ENCODE data around the gene BST1.

BST1 gene

DNA sequence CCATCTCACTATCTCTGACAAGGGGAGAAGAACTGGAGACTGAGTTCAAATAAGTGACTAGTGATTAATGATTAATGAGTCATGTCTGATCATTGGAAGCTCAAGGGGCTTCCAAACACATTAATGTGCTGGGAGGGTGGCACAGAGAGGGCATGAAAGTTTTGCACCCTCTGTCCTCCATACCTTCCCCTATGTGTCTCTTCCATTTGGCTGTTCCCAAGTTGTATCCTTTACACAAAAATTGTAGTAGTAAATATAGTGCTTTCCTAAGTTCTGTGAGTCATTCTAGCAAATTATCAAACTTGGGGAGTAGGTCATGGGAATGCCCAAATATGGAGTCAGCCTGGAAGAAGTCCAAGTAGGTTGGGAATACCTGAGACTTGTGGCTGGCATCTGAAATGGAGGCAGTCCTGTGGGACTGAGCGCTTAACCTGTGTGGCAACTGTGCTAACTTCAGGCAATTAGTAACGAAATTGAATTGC is 25.3 kb upstream of the BST1 start:
- no peak for DNase-seq

DNA sequence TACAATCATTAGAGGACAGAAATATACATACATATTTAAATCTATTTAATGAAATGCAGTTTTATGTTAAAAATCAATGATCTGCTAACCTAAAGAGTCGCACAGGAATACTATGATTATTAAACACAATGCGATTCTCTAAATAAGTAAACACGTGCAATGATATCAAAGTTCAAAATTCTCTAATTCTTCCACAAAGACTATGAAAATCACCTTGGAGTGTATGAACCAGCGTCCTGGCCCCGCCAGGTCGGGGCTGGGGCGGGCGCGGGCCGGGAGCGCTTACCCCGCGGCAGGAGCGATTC is 21.8 kb upstream of the BST1 start:
- no peak for DNase-seq

DNA sequence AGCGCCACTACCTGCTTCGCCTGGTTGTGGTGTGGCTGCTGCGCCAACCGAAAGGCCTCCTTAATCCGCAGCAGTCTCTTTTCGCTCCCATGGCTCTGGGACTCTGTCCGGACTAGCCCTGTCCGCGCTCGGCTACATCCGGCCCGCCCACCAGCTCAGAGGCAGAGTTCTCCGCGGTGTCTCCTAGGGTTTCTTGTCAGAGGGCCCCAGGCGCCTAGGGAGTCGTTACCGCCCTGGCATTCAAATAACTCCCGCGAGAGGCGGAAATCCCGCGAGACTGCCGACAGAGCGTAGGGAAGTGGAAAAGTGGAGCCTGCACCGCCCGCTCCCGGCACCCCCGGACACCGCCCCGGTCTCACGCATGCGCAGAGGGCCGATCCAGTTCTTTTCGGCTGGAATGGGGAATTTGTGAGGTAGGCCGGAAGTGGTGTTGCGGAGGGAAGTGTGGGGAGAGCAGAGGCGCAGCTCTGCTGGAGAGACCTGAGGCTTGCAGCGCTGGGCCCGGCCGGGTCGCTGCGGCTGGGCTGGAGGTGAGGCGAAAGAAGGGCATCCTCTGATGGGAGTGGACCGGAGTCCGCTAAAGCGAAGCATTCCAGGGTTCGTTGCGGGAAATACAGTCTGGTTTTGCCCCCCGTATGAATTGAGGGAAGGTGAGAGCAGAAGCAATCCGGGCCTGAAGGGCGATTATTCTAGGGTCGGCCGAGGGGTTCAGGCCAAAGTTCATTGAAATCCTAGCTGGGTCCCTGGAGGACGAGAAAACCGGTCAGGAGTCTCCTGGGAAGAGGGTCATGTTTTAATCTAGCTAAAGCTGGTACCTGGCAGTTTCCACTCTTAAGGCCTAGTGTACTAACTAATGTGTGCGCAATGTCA is 21.3 kb upstream of the BST1 start, which contains the start of gene FAM200B:
FAM200B (plus strand) TSS at position 456 of the 870 bp plus-strand sequence. CDS start 5,151 bp downstream, outside the sequence.
- peak; percentile 87 for DNase-seq

DNA sequence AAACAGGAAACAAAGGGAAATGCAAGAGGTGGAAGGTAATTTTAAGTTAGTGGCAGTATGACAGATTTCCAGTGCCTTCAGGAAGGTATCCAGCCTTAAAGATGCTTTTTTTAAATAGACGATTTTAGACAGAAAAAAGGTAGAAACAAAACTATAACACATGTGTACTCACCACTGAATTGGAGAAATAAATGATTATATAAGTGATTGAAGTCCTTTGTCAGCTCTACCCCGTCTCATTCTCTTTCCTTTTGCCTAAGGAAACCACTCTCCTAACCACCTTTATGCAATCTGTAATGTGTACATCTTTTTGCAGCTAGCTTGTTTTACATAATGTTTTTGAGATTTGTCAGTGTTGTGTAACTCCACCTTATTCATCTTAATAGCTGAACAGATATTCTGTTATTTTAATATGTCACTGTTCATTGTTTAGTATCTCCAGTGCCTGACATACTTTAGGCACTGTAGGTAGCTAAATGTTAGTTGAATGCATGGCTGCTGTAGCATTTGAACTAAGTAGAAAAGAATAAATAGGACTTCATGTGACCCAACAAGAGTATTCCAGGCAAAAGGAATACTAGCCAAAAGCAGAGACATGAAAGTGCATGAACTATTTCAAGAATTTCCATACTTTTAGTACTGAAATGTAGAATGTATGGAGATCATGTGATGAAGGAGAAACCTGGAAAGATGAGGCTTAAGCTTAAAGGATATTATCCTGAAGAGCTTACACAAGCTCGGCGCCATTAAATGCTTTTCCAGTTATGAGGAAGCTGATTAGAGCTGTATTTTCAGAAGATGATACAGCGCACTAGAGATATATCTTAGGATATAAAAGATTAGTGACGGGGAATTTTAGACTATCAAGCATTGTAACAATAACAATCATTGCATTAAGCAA is 20.4 kb upstream of the BST1 start:
- DNase-seq, result no peak

DNA sequence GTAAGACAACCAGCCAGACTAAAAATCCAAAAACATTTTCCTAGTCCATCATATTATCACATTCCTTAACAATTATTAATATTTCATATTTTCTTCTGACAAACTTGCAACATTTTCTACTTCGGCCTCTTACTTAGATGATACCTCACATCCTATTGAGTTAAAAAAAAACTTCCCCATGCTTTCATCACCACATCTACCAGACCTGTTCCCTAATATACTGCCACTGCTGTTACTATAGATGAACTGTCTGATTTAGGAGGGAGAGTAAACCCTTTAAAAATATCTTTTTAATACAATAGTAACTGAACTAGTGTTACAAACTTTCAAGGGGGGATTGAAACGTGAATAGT is 19.7 kb upstream of the BST1 start:
- DNase-seq, result no peak

DNA sequence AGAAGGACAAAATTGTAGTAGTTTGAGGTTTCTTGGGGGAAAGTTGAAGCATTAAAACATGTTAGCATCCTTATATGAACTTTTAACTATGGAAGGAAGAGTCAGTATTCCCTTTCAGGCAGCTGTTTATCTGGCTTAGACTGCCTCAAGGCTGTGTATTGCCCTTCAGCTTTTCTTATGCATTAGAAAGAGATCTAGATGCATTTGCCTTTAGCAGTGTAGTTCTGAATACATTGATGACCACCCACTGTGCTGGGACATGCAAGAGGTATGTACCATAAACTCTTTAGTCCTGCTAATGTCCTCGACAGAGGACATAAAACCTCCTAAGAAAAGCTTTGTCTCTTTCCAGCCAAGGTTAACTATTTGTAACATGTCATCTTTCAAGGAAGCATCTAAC is 18.4 kb upstream of the BST1 start:
- no peak for DNase-seq

DNA sequence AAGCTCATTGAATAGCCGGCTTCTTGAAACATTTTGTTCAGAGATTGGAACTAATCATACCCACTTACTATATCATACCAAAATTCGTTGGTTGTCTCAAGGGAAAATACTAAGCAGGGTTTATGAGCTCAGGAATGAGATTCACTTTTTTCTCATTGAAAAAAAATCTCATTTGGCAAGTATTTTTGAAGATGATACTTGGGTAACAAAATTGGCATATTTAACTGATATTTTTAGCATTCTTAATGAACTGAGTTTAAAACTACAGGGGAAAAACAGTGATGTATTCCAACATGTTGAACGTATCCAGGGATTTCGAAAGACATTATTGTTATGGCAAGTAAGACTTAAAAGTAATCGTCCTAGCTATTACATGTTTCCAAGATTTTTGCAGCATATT is 14.8 kb upstream of the BST1 start:
- no peak for DNase-seq

DNA sequence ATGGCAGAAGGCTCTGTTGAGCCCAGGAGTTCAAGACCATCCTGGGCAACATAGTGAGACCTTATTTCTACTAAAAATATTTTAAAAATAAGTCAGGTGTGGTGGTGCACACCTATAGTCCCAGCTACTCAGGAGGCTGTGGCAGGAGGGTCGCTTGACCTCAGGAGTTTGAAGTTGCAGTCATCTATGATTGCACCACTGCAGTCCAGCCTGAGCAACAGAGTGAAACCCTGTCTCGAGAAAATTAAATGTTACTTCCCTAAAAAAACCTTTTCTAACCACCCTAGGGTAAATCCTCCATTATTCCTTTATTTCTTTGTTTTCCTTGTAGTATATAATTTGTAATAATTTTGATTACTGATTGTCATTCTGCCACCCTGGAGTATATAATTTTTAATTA is 13.3 kb upstream of the BST1 start:
- DNase-seq, result no peak

DNA sequence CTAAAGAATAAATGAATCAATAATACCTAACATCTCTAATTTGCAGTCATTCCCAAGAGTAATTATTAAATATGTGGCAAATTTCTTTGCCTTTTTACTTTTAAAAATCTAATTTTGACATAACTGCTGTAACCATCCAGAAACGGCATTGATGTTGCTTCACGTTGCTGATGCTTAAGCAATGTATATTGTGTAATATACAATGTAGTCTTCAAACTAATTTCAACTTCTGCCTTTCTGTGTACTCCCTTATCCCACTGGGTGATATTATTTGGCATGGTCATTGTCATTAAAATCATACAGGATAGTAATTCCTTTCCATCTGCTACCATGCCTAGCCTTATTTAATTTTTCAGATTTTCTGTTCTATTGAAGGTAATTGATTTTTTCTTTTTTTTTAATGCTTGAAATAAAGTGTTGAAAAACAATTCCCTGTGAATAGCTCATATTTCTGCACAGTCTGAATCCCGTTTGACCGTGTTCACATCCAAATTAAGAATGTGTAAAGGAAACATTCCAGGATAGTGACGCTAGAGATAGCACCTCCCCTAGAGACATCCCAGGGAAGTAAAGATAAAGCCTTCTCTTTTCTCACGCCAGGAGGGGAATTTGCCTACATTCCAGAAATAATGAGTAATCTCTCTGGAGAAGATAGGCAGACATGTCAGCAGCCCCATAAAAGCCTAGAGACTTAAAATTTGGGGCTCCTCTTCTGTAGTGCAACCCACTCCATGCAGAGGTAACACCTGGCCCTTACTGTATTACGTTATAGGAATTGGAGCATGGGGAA is 12.7 kb upstream of the BST1 start:
- DNase-seq, result no peak

DNA sequence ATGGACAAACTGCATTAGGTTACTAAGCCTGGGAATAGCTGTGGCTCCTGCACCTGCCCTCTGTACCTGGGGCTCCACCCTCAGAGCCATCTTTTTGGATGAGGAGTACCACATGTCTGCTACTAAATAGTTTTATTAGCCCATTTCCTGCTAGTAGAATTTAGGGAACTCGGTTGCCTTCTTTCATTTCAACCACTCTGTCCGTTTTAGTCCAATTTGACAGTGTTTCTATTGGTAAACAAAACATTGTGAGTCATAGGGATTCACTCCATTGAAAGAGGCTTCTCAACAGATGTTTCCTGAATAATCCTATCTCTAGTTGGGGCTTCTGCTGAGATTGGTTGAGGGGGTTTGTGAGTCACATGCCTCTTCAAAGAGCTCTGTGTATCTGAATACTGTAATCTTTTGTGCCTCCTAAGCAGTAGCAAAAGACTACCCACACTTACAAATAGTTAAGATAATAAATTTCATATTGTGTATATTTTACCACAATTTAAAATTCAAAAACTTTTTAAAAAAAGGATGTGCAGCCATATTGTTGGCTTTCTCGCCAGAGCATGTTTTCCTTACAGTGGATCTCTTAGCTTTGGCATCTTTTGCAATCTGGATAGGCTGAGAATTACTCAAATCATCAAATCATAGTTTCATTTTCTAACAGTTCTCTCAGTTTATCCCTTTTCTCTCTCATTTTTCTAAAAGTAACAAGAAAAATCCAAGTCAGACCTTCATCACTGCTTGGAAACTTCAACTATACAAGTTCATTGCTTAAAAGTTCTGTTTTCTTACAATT is 11.3 kb upstream of the BST1 start:
- no peak for DNase-seq

DNA sequence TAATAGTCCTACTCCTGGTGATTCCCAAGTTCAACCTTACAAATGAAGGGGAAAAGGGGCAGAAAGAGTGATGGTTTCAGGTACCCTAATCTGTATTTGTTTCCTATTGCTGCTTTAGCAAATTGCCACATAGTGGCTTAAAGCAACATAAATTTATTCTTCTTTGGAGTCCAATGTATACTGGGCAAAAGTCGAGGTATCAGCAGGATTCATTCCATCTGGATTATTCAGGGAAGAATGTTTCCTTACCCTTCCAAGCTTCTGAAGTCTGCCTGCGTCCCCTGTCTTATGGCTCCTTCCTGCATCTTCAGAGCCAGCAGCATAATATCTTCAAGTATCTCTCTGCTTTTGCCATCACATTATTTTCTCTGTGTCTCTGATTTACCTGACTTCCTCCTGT is 10.3 kb upstream of the BST1 start:
- DNase-seq, result no peak

DNA sequence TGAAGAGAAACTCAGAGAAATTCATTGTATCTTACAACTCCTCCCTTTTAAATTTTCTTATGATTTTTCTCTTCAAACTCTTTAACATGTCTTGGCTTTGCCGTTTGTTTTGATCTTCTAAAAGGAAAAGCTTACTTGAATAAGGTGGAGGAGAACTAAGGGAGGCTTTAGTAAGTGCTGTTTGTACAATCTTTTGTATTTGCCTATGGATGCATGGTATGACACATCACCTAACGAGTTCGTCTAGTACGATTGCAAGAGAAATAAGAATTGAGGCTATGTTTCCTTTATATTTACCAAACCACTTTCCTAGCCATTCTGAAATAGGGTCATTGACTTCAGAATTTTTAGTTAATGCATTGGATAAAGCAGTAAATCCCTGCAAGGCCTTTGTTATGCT is 8.4 kb upstream of the BST1 start:
- DNase-seq, result no peak

DNA sequence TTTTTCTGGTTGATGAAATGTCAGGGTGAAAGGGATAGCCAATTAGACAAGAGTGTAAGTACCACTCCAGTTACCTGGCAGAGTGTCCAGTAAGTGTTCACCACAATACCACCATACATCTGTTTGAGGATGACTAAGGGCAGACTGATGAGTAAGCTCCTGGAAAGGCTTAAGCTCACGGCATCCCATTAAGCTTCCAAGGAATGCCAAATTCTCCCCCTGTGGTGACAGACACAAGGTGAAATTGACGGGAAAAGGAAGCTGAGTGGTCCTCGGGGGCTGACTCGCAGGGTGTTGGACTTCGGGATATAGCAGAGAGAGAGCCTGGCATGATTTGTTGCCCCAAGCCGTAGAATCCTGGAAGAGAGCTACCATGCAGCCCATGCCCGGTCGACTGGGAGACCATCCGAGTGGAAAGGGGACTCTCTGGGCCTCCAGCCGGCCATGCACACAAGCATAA is 7.6 kb upstream of the BST1 start:
- DNase-seq, result no peak

DNA sequence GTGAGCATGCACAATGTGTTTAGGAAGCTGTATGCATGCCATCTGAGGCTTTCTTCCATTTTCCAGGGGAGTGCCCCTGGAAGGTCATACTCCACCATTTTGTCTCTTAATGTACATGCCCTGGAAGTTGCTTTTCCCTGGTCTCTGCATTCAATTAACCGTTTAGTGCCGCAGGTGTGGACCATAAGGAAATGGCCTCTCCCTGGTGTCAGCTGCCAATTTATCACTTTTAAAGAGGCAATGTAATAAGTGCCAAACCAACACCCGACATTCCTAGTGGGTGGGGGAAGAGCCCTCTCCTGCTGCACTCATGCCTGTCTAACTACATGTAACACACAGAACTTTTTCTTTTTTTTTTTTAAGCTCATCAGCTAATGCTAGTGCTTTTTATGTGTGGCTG is 7.1 kb upstream of the BST1 start:
- DNase-seq, result no peak

DNA sequence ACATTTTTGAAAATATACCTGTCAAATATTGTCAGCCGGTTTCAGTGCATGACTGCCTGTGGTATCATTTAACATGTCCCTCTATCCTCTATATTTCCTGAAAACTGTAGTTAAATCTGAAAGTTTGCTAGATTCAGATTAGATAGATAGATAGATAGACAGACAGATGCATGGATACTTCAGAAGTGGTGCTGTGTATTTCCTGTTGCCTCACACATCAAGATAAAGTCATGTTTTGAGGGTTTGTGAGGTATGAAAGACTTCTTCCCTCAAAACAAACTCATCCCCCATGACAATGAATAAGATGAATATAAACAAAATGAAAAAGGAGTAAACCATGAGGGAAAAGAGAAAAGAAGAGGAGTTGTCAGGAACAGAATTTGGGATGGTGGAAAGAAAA is 6.0 kb upstream of the BST1 start:
- no peak for DNase-seq

DNA sequence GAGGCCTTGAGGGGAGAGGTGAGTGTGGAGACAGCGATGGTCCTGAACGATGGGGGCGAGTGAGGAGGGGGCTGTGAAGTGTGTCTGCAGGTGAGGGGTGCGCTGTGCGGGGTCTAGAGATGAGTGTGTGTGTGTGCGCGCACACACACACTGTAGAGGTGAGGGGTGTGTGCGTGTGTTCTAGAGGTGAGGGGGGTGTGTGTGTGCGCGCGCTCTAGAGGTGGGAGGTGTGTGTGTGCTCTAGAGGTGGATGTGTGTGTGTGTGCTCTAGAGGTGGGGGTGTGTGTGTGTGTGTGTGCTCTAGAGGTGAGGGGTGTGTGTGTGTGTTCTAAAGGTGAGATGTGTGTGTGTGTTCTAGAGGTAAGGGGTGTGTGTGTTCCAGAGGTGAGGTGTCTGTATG is 574 bp downstream of the BST1 start:
- DNase-seq, result no peak

DNA sequence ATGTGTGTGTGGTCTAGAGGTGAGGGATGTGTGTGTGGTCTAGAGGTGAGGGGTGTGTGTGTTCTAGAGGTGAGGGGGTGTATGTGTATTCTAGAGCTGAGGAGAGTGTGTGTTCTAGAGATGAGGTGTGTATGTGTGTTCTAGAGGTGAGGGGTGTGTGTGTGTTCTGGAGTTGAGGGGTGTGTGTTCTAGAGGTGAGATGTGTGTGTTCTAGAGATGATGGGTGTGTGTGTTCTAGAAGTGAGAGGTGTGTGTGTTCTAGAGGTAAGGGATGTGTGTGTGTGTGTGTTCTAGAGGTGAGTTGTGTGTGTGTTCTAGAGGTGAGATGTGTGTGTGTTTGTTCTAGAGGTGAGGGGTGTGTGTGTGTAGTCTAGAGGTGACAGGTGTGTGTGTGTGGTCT is 1.3 kb downstream of the BST1 start:
- DNase-seq, result no peak

DNA sequence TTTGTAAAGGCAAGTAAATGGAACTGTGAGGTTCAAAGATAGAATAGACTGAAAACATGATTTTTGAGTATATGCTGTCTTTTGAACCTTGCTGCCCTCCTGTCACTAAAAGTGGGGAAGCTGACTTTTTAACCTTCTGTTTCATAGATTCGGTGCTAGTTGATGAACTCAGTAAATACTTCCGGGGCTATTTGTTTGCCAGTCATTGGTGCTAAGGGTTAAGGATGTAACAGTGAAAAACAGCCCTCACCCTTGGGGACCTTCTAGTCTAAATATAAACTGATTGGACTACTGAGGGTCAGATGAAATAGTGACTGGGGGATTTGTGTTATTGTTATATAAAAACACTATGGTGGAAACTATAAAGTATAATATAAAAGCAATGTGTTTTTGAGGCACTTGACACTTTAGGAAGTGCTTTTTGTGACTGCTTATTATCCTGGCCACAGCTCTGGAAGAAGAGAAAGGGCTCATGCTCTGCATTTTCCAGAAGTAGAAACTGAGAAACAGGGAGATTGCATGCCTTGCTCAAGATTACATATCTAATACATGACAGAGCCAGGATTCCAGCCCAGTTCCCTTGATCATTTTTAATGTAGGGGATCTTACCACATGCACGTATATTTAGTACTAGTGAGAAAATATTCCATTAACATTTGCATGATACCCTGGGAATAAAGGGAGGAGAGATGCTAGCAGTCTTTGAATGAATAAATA is 3.9 kb downstream of the BST1 start:
- no peak for DNase-seq

DNA sequence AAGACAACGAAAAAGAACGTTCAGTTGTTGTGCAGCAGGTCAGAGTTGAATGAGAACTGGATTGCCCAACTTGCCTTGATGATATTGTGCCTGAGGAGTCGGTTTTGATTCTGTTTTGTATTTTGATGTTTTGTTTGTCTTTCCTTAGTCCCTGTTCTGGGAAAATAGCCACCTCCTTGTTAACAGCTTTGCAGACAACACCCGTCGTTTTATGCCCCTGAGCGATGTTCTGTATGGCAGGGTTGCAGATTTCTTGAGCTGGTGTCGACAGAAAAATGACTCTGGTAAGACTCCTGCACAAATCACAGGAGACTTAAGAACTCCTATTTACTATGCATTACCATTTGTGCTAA is 4.5 kb downstream of the BST1 start:
- no peak for DNase-seq

DNA sequence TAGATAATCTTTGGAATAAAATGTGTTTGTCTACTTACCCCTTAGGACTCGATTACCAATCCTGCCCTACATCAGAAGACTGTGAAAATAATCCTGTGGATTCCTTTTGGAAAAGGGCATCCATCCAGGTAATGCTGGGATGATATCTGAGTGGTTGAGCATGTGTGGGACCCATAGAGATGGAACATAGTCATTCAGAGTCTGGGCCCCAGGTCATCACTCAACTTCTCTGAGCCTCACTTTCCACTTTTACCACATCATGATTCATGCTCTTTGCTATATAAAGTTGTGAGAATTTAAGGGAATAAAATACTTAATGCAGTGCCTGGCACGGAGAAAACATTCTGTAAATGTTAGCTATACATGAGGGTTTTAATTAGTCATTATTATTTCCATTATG is 8.9 kb downstream of the BST1 start:
- no peak for DNase-seq

DNA sequence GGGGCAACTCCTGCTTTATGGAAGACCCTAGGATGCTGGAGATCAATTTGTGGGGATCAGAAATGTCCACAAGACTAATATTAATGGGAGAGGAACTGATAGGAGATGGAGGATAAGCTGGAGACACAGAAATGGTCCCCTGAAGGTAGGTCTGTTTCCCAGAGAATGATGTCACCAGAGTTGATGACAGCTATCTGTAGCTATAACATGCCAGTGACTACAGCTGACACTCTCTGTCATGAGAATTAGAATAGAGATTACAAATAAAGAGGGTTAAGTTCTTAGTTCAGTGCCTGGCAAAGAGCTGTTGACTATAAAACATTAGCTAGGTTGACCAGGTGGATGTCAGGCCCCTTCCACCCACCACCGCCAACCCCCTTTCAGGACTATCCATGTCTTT is 9.3 kb downstream of the BST1 start:
- DNase-seq, result no peak

DNA sequence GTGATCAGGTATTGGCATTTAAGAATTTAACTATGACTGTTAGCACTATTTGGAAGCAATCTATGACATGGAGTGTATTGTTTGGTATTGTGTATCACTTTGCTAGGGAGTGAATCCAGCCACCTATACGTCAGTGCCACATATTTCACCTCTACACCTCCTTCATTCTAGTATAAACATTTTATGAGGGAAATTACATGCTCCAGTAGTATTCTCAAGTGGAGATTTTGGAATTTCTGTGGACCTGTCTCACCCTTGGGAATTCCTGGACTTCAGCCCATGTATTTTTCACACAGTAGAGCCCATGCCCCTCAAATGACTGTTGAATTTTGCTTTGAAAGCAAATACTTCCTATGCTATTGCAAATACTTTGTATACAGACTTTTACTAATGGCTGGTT is 11.3 kb downstream of the BST1 start:
- no peak for DNase-seq
